Spleen (tissue), 13 donors: ENCODE data around the gene SEMA3F. TPM values are rescaled to one million over a fixed set of nuclear protein-coding genes. Genes with fewer than 3 reads are reported as not detected.

ENCODE experiments used
- DNase-seq: peaks from one replicate; pipeline ENCODE4 v3.0.0-alpha.2; 2020
- H3K27ac ChIP-seq, 8 donors: fragments of 200-600 bp; sonication (generic) in 7 of 8; 1 replicate in 4 of 8; 2 replicates in 4 of 8; pipeline versions ENCODE4 v1.5.0 to v1.8.0; 2016 to 2021; ENCODE audit warnings: inconsistent platforms in 4 of 8, mild to moderate bottlenecking in 4 of 8, moderate library complexity in 1 of 8
- H3K27me3 ChIP-seq, 7 donors: fragments of 200-600 bp; sonication (generic) in 6 of 7; replicated peaks in 1 of 7; 1 replicate in 4 of 7; 2 replicates in 3 of 7; pipeline versions ENCODE4 v1.5.0 to v1.8.0; 2016 to 2021; ENCODE audit warnings: inconsistent platforms in 3 of 7, mild to moderate bottlenecking in 1 of 7
- H3K36me3 ChIP-seq, 6 donors: fragments of 200-600 bp; sonication (generic) in 5 of 6; 1 replicate in 4 of 6; 2 replicates in 2 of 6; pipeline versions ENCODE4 v1.5.0 to v1.8.0; 2016 to 2021; ENCODE audit warnings: inconsistent platforms in 2 of 6
- H3K4me1 ChIP-seq, 6 donors: fragments of 200-600 bp; sonication (generic) in 5 of 6; 1 replicate in 3 of 6; 2 replicates in 3 of 6; pipeline versions ENCODE4 v1.5.0 to v1.8.0; 2016 to 2021; ENCODE audit warnings: inconsistent platforms in 3 of 6
- H3K4me3 ChIP-seq, 8 donors: fragments of 200-600 bp; sonication (generic) in 7 of 8; 1 replicate in 4 of 8; 2 replicates in 4 of 8; pipeline versions ENCODE4 v1.5.0 to v1.8.0; 2016 to 2021; ENCODE audit warnings: inconsistent platforms in 4 of 8, mild to moderate bottlenecking in 4 of 8, moderate library complexity in 2 of 8
- H3K9me3 ChIP-seq, 8 donors: fragments of 200-600 bp; sonication (generic) in 7 of 8; 1 replicate in 4 of 8; 2 replicates in 4 of 8; pipeline versions ENCODE4 v1.5.0 to v1.8.0; 2016 to 2021; ENCODE audit warnings: inconsistent platforms in 4 of 8
- POLR2A ChIP-seq, 3 donors: fragments of 450-650 bp; IDR thresholded peaks; one replicate each; pipeline ENCODE4 v1.5.1; 2017; ENCODE audit warnings: antibody characterized with exemption in 3 of 3, mild to moderate bottlenecking in 1 of 3
- POLR2AphosphoS5 ChIP-seq, 3 donors: sonication (generic); formaldehyde crosslinking; IDR thresholded peaks; one replicate each; pipeline ENCODE4 v1.5.1; 2017; ENCODE audit warnings: antibody characterized with exemption in 3 of 3
- WGBS, 5 donors: extraction: QIAGEN DNeasy Blood & Tissue Kit in 3 of 5; methylation state at CpG; one replicate each; pipeline versions ENCODE4 v1.1.5 to v1.1.7; 2013 to 2018; 5-methylcytosine and 5-hydroxymethylcytosine counted together
- intact Hi-C: fragments of 100-400 bp; cut with DNase I; formaldehyde crosslinking; loops from one replicate; pipeline ENCODE4 v1.15.0; 2023; ENCODE audit warnings: low total_unique reads
- long read RNA-seq, 2 donors: transcript quantifications; one replicate each; lab custom pipeline, GENCODE V29; 2026
- polyA plus RNA-seq, 3 donors: library from polyadenylated mRNA; stranded (reverse); fragments of 200-250 nt; gene quantifications; one replicate each; pipeline ENCODE4 v1.2.1, GENCODE V29; 2013
- total RNA-seq, 7 donors: library from RNA; depleted of rRNA in 3 of 7; stranded (reverse); fragments of >200 nt in 3 of 7; fragmentation: NEBNext Ultra II Directional in 4 of 7; extraction: Animal tissue kit (Norgen Biotek cat#: 25700) in 4 of 7; gene quantifications; one replicate each; pipeline versions ENCODE4 v1.1.0 to v1.2.1, GENCODE V29; 2016 to 2021
- TF ChIP-seq, protein P1 (sequence below), 11 experiments: fragments of 200-600 bp in 7 of 11; fragments of 450-650 bp in 4 of 11; sonication (generic) in 4 of 11; IDR thresholded peaks in 8 of 11; conservative IDR thresholded peaks in 3 of 11; 1 replicate in 7 of 11; 2 replicates in 4 of 11; pipeline versions ENCODE4 v1.4.0 to v1.8.0; 2016 to 2021; ENCODE audit warnings: antibody characterized with exemption in 11 of 11, inconsistent platforms in 4 of 11, mild to moderate bottlenecking in 1 of 11
- donor health status: healthy with polysubstance abuse.
- donor health status: DM: no; HTN: no; CAD: no; lungs with moderate emphysema.
- donor health status: DM: no; HTN: no; CAD: no.
- donor health status: Bipolar disorder and iron deficiency.
- donor health status: healthy.
- donor health status: DM: no; HTN: no; CAD: no.
- donor health status: DM: yes; HTN: yes; CAD: no.

Gene SEMA3F
- total RNA-seq (100 to 1,000 TPM in 3 of 7 donors, 10 to 100 TPM in 4; 56.1 to 205 (median 98.8) TPM), polyA plus RNA-seq (10 to 100 TPM; 16.9 to 34.2 (median 31.7) TPM)
- long read RNA-seq, donor 1, partial matches to known transcripts: 0 of 1 reads
- long read RNA-seq, donor 1, other reads (novel, unspliced or antisense): 0 of 1 reads
- long read RNA-seq, donor 2, partial matches to known transcripts: 0 of 1 reads
- long read RNA-seq, donor 2, other reads (novel, unspliced or antisense): 0 of 1 reads

DNA sequence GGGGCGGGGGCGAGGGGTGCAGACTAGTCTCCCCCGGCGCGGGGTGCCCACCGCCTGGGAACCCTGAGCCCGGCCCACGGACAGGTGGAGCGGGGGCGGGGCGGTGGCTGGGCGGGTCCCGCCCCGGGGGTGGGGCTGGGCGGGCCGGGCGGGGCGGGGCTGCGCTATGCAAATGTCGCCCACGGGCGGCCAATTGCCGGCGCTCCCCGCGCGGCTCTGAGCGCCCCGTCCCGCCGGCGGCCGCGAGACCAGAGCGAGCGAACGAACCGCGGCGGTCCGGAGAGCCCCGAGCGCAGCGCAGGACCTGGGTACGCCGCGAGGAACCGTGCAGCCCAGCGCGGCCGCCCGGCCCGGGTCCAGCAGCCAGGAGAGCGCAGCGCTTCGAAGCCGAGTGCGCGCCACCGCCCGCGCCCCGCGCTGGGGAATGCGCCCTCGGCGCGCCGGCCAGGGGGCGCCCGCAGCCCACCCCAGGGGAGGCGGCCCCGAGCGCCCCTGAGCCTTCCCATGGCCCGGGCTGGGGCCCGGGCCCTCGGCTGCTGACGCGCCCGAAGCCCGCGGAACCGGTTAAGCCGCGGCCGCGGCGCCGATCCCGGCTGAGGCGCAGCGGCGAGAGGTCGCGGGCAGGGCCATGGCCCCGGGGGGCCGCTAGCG lies at the start of gene SEMA3F:
Gene SEMA3F, plus strand, starts transcription at position 485 of the 651 bp plus-strand sequence. CDS start 4,299 bp downstream, outside the sequence.
- H3K27me3 ChIP-seq: peaks cover 0 to 47% (median 20%) of the 10 kb centered on the region in 7 donors
- WGBS, 5 donors: 0 to 3% (median 1%) methylated on average over 13 to 98 of the region's 98 CpGs
- no peaks in the 10 kb centered on the region for H3K36me3 ChIP-seq
- H3K9me3 ChIP-seq: no peaks in the 10 kb centered on the region
- H3K4me3 ChIP-seq: peak within 1 kb of the TSS; percentile 43 to 83 (median 55)
- H3K27ac ChIP-seq: peak within 1 kb of the TSS; percentile 11 to 82 (median 74)
- TF ChIP-seq, protein P1, sequence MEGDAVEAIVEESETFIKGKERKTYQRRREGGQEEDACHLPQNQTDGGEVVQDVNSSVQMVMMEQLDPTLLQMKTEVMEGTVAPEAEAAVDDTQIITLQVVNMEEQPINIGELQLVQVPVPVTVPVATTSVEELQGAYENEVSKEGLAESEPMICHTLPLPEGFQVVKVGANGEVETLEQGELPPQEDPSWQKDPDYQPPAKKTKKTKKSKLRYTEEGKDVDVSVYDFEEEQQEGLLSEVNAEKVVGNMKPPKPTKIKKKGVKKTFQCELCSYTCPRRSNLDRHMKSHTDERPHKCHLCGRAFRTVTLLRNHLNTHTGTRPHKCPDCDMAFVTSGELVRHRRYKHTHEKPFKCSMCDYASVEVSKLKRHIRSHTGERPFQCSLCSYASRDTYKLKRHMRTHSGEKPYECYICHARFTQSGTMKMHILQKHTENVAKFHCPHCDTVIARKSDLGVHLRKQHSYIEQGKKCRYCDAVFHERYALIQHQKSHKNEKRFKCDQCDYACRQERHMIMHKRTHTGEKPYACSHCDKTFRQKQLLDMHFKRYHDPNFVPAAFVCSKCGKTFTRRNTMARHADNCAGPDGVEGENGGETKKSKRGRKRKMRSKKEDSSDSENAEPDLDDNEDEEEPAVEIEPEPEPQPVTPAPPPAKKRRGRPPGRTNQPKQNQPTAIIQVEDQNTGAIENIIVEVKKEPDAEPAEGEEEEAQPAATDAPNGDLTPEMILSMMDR (IDR thresholded peaks at IDR 0.05 in 8 of 11, conservative IDR thresholded peaks at IDR 0.05 in 3 of 11): peak in 1 of 11 experiments; percentile 13
- TF ChIP-seq POLR2A (IDR thresholded peaks at IDR 0.05) (no peak), POLR2AphosphoS5 (IDR thresholded peaks at IDR 0.05) (peak; percentile 69 to 83 (median 80))
- peaks cover 8 to 91% (median 52%) of the 10 kb centered on the region in 6 donors for H3K4me1 ChIP-seq
- intact Hi-C loops: no loop called here
- peak; percentile 91 for DNase-seq

DNA sequence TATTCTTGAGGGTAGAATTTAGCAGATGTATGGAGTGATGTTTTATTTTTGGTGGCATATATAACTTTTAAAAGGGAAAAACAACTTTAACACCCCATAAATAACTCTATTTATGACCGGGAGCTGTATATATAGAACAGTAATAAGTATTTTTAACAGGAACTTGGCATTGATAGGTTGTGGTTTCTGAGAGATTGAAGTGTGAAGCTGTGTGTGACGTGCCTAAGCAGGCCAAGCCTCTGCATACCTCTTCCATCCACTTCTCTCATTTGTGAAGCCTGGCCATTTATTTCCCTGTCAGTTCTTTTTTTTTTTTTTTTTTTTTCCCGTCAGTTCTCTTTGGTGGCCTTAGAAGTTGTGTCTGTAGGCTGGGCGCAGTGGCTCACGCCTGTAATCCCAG lies 43.4 kb upstream of the SEMA3F start:
- peaks cover 0 to 19% (median 0%) of the 10 kb centered on the region in 6 donors for H3K4me1 ChIP-seq
- WGBS, 5 donors: 68 to 82% (median 78%) methylated on average over 5 of the region's 5 CpGs

DNA sequence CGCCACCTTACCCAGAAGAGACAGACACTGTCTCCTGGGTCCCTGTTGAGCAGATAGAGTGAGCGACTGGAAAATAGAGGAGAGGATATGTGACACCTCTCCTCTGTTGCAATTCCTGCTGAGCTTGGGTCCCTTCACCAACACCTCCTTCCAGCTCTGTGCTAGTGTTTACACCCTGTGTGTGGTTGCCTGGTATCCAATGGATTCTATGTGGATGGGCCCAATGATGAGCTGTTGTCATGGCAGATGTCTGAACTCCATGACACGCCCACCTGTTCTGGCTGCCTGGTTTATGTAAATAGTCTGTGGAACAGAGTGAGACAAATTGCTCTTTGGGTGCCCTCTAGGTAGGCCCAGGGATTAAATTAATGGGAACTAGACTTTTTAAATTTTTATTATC lies 42.7 kb upstream of the SEMA3F start:
- H3K4me1 ChIP-seq: peaks cover 0 to 19% (median 0%) of the 10 kb centered on the region in 6 donors
- peaks cover 20 to 100% (median 100%) of the 10 kb centered on the region in 6 donors for H3K36me3 ChIP-seq
- 87 to 95% (median 92%) methylated on average over 3 of the region's 3 CpGs for WGBS, 5 donors
- intact Hi-C loops: no loop called here
- H3K27me3 ChIP-seq: no peaks in the 10 kb centered on the region
- no peaks in the 10 kb centered on the region for H3K9me3 ChIP-seq
- TF ChIP-seq, protein P1 (IDR thresholded peaks at IDR 0.05 in 8 of 11, conservative IDR thresholded peaks at IDR 0.05 in 3 of 11): no peak
- no peak for TF ChIP-seq POLR2A (IDR thresholded peaks at IDR 0.05)
- H3K27ac ChIP-seq: no peak overlapping the region
- DNase-seq: no peak
- H3K4me3 ChIP-seq: no peak overlapping the region

More for the DNA sequence above, 43.4 kb upstream of the SEMA3F start:
- Histone ChIP-seq H3K9me3 (no peaks in the 10 kb centered on the region), H3K27ac (peak overlapping the region in 1 of 8 donors; percentile 23), H3K36me3 (peaks cover 20 to 100% (median 100%) of the 10 kb centered on the region in 6 donors), H3K4me3 (no peak overlapping the region), H3K27me3 (no peaks in the 10 kb centered on the region)
- TF ChIP-seq, protein P1 (IDR thresholded peaks at IDR 0.05 in 8 of 11, conservative IDR thresholded peaks at IDR 0.05 in 3 of 11): no peak
- TF ChIP-seq POLR2A (IDR thresholded peaks at IDR 0.05): no peak
- no peak for TF ChIP-seq POLR2AphosphoS5 (IDR thresholded peaks at IDR 0.05)
- no peak for DNase-seq
- intact Hi-C loops: no loop called here

DNA sequence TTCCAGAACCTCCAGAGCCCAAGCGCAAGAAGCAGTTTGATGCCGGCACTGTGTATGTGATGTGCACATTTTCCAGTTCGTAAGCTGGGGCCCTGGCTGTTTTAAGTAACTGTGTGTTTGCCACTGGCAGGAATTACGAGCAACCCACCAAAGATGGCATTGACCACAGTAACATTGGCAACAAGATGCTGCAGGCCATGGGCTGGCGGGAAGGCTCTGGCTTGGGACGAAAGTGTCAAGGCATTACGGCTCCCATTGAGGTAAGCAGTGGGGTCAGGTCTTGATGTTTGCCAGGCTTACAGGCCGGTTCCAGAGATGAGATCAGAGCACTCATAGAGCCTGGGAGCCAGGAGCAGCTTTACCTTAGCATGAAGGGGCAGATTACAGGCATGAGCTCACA lies 38.0 kb upstream of the SEMA3F start:
- no peak for DNase-seq
- peaks cover 15 to 100% (median 91%) of the 10 kb centered on the region in 6 donors for H3K36me3 ChIP-seq
- no peak overlapping the region for H3K4me3 ChIP-seq
- no peaks in the 10 kb centered on the region for H3K27me3 ChIP-seq
- H3K4me1 ChIP-seq: peaks cover 0 to 12% (median 7%) of the 10 kb centered on the region in 6 donors
- intact Hi-C loops: no loop called here
- 92 to 97% (median 96%) methylated on average over 8 of the region's 8 CpGs for WGBS, 5 donors
- peak in 2 of 3 donors; percentile 29 to 30 for TF ChIP-seq POLR2AphosphoS5 (IDR thresholded peaks at IDR 0.05)
- TF ChIP-seq, protein P1 (IDR thresholded peaks at IDR 0.05 in 8 of 11, conservative IDR thresholded peaks at IDR 0.05 in 3 of 11): no peak
- no peak overlapping the region for H3K27ac ChIP-seq
- H3K9me3 ChIP-seq: no peaks in the 10 kb centered on the region
